CD4-positive, alpha-beta T cell (primary cell): Measurements from ENCODE around the gene STAB2. TPM values are rescaled to one million over a fixed set of nuclear protein-coding genes. Genes with fewer than 3 reads are reported as not detected.
A peak's percentile ranks its signal among the peaks of the same experiment; 100 is the strongest.

Experiments
- ATAC-seq: fragments of 200-7000 bp; cut with Tn5 transposase; one replicate; pipeline ENCODE4 v1.10.0; 2022; ENCODE audit warnings: mild to moderate bottlenecking; ENCODE audit not compliant: poor library complexity
- CTCF ChIA-PET: fragments of 350-600 bp; sonication (Branson Sonifier 250); formaldehyde crosslinking; loops from one replicate; lab custom pipeline; 2021; ENCODE audit warnings: antibody characterized with exemption, inconsistent platforms; lab: Charles Lee
- POLR2A ChIA-PET: fragments of 350-600 bp; sonication (Branson Sonifier 250); formaldehyde crosslinking; loops from one replicate; lab custom pipeline; 2021; ENCODE audit warnings: antibody characterized with exemption, inconsistent platforms; lab: Charles Lee
- DNase-seq, 14 experiments: peaks; one replicate each; pipeline ENCODE4 v3.0.0-alpha.2; 2013 to 2020; ENCODE audit warnings: mixed read lengths in 2 of 14
- H3K27ac ChIP-seq, 2 donors: one replicate each; pipeline versions ENCODE4 v1.5.1 to v1.7.0; 2013; ENCODE audit warnings: low read length in 2 of 2, low read depth in 1 of 2, mild to moderate bottlenecking in 1 of 2
- H3K27me3 ChIP-seq, 2 experiments: 1 replicate in 1 of 2; 2 replicates in 1 of 2; pipeline versions ENCODE4 v1.6.1 to v1.7.0; 2013; ENCODE audit warnings: low read length in 2 of 2, control low read depth in 1 of 2, mild to moderate bottlenecking in 1 of 2, moderate library complexity in 1 of 2; ENCODE audit not compliant: insufficient read depth in 2 of 2, control insufficient read depth in 1 of 2
- H3K36me3 ChIP-seq: one replicate; pipeline ENCODE4 v1.6.1; 2013; ENCODE audit warnings: low read length, control low read depth; ENCODE audit not compliant: insufficient read depth
- H3K4me1 ChIP-seq: one replicate; pipeline ENCODE4 v1.6.1; 2013; ENCODE audit warnings: low read length, control low read depth; ENCODE audit not compliant: insufficient read depth
- H3K4me3 ChIP-seq: one replicate; pipeline ENCODE4 v1.5.1; 2013; ENCODE audit warnings: mild to moderate bottlenecking, low read length, moderate library complexity
- H3K9me3 ChIP-seq, 2 experiments: 1 replicate in 1 of 2; 2 replicates in 1 of 2; pipeline versions ENCODE4 v1.6.1 to v1.7.0; 2013; ENCODE audit warnings: low read length in 2 of 2, mild to moderate bottlenecking in 2 of 2, control low read depth in 1 of 2, moderate library complexity in 1 of 2; ENCODE audit not compliant: control insufficient read depth in 1 of 2, insufficient read depth in 1 of 2
- H3K27ac Mint-ChIP-seq: one replicate; pipeline ENCODE4 v1.8.0; 2020; ENCODE audit warnings: mixed read lengths
- H3K27me3 Mint-ChIP-seq: one replicate; pipeline ENCODE4 v1.8.0; 2021; ENCODE audit warnings: mixed read lengths
- H3K36me3 Mint-ChIP-seq: one replicate; pipeline ENCODE4 v1.8.0; 2021; ENCODE audit warnings: low read depth, mixed read lengths
- H3K4me1 Mint-ChIP-seq: one replicate; pipeline ENCODE4 v1.8.0; 2021; ENCODE audit warnings: low read depth, mixed read lengths
- H3K4me3 Mint-ChIP-seq: one replicate; pipeline ENCODE4 v1.8.0; 2020; ENCODE audit warnings: mild to moderate bottlenecking, mixed read lengths
- H3K9me3 Mint-ChIP-seq: one replicate; pipeline ENCODE4 v1.8.0; 2020; ENCODE audit warnings: mixed read lengths
- intact Hi-C, 2 experiments: fragments of 100-400 bp; cut with DNase I in 1 of 2; cut with micrococcal nuclease in 1 of 2; formaldehyde crosslinking; loops; one replicate each; pipeline versions ENCODE4 v1.15.1 to v1.9.0; 2023 to 2025; cut with DNase I, micrococcal nuclease
- total RNA-seq, 174 experiments: library from RNA in 2 of 174; stranded (reverse) in 2 of 174; gene quantifications; one replicate each; pipeline ENCODE4 v1.2.3 and lab custom pipeline; 2021 to 2026
- TF ChIP-seq, protein P1 (sequence below): fragments of 200-600 bp; IDR thresholded peaks from one replicate; pipeline ENCODE4 v1.8.0; 2022; ENCODE audit warnings: antibody characterized with exemption, mild to moderate bottlenecking

STAB2 gene
- total RNA-seq, 2 experiments from 2014 or later, result not detected

DNA sequence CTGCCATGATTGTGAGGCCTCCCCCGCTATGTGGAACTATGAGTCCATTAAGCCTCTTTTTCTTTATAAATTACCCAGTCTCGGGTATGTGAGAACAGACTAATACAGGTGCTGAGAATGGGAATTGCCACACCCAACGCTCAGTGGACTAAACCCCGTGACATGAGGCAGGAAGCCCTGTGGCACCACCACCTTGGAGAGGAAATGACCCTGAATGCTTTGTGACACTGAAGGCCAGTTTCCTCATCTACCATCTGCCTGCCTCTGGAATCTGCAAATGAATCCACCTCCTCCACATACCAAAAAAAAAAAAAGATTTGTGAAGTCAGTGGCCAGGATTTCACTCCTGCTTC lies 212.4 kb downstream of the STAB2 start:
- Histone ChIP-seq H3K27me3 (no peaks in the 10 kb centered on the region), H3K36me3 (peaks cover 7% of the 10 kb centered on the region), H3K9me3 (no peaks in the 10 kb centered on the region), H3K4me3 (no peak overlapping the region), H3K4me1 (no peaks in the 10 kb centered on the region), H3K27ac (no peak overlapping the region)
- intact Hi-C loops, result no loop called here
- DNase-seq (peak in 1 of 14 experiments; percentile 4), ATAC-seq (no peak)
- Mint-ChIP-seq H3K36me3 (peaks cover 63% of the 10 kb centered on the region), H3K4me3 (no peak overlapping the region), H3K27ac (no peak overlapping the region), H3K4me1 (no peaks in the 10 kb centered on the region), H3K9me3 (no peaks in the 10 kb centered on the region), H3K27me3 (no peaks in the 10 kb centered on the region)
- ChIA-PET CTCF (no interaction called here), POLR2A (no interaction called here)
- TF ChIP-seq, protein P1, sequence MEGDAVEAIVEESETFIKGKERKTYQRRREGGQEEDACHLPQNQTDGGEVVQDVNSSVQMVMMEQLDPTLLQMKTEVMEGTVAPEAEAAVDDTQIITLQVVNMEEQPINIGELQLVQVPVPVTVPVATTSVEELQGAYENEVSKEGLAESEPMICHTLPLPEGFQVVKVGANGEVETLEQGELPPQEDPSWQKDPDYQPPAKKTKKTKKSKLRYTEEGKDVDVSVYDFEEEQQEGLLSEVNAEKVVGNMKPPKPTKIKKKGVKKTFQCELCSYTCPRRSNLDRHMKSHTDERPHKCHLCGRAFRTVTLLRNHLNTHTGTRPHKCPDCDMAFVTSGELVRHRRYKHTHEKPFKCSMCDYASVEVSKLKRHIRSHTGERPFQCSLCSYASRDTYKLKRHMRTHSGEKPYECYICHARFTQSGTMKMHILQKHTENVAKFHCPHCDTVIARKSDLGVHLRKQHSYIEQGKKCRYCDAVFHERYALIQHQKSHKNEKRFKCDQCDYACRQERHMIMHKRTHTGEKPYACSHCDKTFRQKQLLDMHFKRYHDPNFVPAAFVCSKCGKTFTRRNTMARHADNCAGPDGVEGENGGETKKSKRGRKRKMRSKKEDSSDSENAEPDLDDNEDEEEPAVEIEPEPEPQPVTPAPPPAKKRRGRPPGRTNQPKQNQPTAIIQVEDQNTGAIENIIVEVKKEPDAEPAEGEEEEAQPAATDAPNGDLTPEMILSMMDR, result no peak

DNA sequence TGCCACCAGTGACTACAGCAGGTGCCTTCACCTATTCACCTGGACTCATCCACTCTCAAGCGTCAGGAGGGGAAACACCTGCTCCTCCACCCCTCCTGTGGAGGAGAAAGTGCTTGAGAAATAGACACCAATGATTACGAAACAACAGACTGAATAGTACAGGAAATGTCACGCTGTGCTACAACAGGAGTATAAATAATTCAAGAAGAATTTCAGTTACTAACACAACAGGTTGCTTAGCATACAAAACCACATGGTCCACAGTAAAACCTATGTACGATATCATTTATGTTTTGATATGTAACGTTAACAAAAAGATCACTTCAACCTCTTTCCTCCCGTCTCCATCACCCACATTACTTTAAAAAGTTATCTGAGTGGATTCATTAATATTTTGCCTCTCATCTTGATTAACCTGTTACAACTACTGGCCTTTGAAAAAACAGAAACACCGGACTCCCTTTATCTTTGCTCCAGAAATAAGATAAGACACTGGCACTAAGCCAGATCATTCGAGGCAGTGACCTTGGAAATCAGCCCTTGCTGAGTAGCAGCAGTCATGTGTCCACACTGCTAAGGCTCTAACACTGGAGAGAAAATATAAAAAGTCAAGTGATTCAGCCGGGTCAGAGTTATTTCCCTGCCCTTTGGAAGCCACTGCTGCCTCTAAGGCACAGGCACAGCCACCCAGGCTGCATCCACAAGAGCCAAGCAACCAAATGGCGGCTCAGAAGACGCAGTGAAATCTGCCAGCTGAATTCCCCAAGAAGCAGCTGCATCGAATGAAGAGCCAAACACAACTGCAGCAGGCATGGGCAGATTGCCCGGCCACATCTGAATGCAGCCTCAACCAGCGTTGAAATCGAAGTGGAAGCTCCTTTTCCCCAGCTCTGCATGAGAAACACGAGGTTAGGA lies 213.0 kb downstream of the STAB2 start:
- no peak overlapping the region for H3K27ac ChIP-seq
- no peaks in the 10 kb centered on the region for H3K4me1 ChIP-seq
- ATAC-seq (no peak), DNase-seq (peak in 1 of 14 experiments; percentile 9)
- H3K36me3 Mint-ChIP-seq, result peaks cover 61% of the 10 kb centered on the region
- H3K27me3 ChIP-seq, result no peaks in the 10 kb centered on the region
- no peak overlapping the region for H3K4me3 ChIP-seq
- no peaks in the 10 kb centered on the region for H3K4me1 Mint-ChIP-seq
- TF ChIP-seq, protein P1, result no peak
- H3K27me3 Mint-ChIP-seq, result no peaks in the 10 kb centered on the region
- ChIA-PET POLR2A (no interaction called here), CTCF (no interaction called here)
- H3K4me3 Mint-ChIP-seq, result no peak overlapping the region
- intact Hi-C loops, result no loop called here
- H3K9me3 Mint-ChIP-seq, result no peaks in the 10 kb centered on the region
- H3K36me3 ChIP-seq, result peaks cover 7% of the 10 kb centered on the region
- no peaks in the 10 kb centered on the region for H3K9me3 ChIP-seq
- H3K27ac Mint-ChIP-seq, result no peak overlapping the region

DNA sequence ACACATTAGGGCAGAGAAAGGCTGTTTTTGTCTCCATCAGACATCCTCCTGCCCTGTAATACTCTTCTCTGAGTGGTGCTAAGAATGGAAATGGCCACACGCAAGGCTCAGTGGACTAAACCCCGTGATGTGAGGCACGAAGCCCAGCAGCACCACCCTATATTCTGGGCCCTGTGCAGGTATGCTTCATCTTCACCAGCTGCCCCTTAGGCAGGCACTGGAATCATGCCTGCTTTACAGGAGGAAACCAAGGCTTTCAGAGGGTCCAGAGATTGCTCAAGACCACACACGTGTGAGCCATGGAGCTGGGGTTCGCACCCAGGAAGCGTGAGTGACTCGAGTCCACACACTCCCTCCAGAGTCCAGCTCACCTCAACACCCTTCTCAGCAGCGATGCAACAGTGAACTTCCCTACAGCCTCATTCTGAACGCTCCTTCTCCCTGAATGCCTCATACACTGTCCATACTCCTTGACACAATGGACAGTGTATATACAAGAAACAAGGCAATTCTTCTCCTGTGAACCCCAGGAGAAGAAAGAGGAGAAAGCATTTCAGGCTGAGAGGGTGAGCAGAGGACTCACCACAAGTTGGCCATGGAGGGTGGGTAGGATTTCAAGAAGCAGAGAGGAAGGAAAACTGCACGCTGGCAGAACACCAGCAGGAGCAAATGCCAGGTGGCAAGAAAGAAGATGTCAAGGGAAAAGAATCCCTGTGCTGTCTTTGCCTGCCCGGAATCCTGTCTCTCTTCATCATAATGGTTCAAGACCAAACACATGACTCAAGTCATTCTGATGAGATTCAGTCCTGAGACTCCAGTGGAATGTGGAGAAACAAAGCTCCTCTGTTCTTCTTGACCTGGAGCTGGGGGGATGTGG lies 214.9 kb downstream of the STAB2 start:
- peaks cover 68% of the 10 kb centered on the region for H3K36me3 Mint-ChIP-seq
- H3K4me1 Mint-ChIP-seq, result no peaks in the 10 kb centered on the region
- CTCF ChIA-PET, result no interaction called here

More for the DNA sequence above, 214.9 kb downstream of the STAB2 start:
- ATAC-seq (no peak), DNase-seq (no peak)
- Histone ChIP-seq H3K9me3 (no peaks in the 10 kb centered on the region), H3K4me3 (no peak overlapping the region), H3K27ac (no peak overlapping the region), H3K4me1 (no peaks in the 10 kb centered on the region), H3K27me3 (no peaks in the 10 kb centered on the region), H3K36me3 (peaks cover 7% of the 10 kb centered on the region)
- Mint-ChIP-seq H3K9me3 (no peaks in the 10 kb centered on the region), H3K27me3 (no peaks in the 10 kb centered on the region), H3K27ac (no peak overlapping the region), H3K4me3 (no peak overlapping the region)
- intact Hi-C loops, result no loop called here
- POLR2A ChIA-PET, result no interaction called here
- TF ChIP-seq, protein P1, result no peak
